GM11168 (cell line): Measurements from ENCODE around the gene GON4L.
"Not testable (repeated sequence)": the region's sequence is repeated elsewhere in the genome, so short reads cannot be mapped to it uniquely, and the experiment has no call there.

Experiments used
- in situ Hi-C: fragments of 300-500 bp; cut with MboI; formaldehyde crosslinking; loops from one replicate; pipeline ENCODE4 v1.12.0; 2022; ENCODE audit warnings: low sequenced_read_pairs; ENCODE audit not compliant: unreplicated experiment

The GON4L gene

GRCh38 chr1:155834296-155834926 lies 22.6 kb downstream of the GON4L start:
- in situ Hi-C loops = no loop called here

- in situ Hi-C loops = no loop called here
These were observed 23.2 kb downstream of the GON4L start for GRCh38 chr1:155833665-155834295.

- in situ Hi-C loops = no loop called here
These were observed 25.6 kb downstream of the GON4L start for GRCh38 chr1:155831279-155831976.

GRCh38 chr1:155827450-155827849 lies 29.6 kb downstream of the GON4L start:
- in situ Hi-C loops = no loop called here

GRCh38 chr1:155816351-155816750 lies 40.7 kb downstream of the GON4L start:
- in situ Hi-C loops = no loop called here

GRCh38 chr1:155813672-155814071 lies 43.3 kb downstream of the GON4L start:
- in situ Hi-C loops = no loop called here

GRCh38 chr1:155812878-155813277 lies 44.1 kb downstream of the GON4L start:
- in situ Hi-C loops = no loop called here

GRCh38 chr1:155809088-155809487 lies 47.9 kb downstream of the GON4L start:
- in situ Hi-C loops = no loop called here

- in situ Hi-C loops = no loop called here
These were observed 55.9 kb downstream of the GON4L start for GRCh38 chr1:155801149-155801548.

GRCh38 chr1:155795618-155796017 lies 61.4 kb downstream of the GON4L start:
- in situ Hi-C loops = not testable (repeated sequence)

GRCh38 chr1:155794605-155795245 lies 62.3 kb downstream of the GON4L start:
- in situ Hi-C loops = no loop called here

GRCh38 chr1:155793213-155793612 lies 63.8 kb downstream of the GON4L start:
- in situ Hi-C loops = no loop called here

GRCh38 chr1:155777582-155777981 lies 79.4 kb downstream of the GON4L start:
- in situ Hi-C loops = no loop called here

- in situ Hi-C loops = no loop called here
These were observed 80.6 kb downstream of the GON4L start for GRCh38 chr1:155776414-155776813.

- in situ Hi-C loops = no loop called here
These were observed 83.8 kb downstream of the GON4L start for GRCh38 chr1:155773221-155773620.

GRCh38 chr1:155769257-155769656 lies 87.8 kb downstream of the GON4L start:
- in situ Hi-C loops = no loop called here

GRCh38 chr1:155767399-155767989 lies 89.5 kb downstream of the GON4L start:
- in situ Hi-C loops = not testable (repeated sequence)

GRCh38 chr1:155763989-155764388 lies 93.0 kb downstream of the GON4L start:
- in situ Hi-C loops = not testable (repeated sequence)

- in situ Hi-C loops = not testable (repeated sequence)
These were observed 93.8 kb downstream of the GON4L start for GRCh38 chr1:155763090-155763815.
